ENCODE measurements around the gene CHFR.
"Not testable (repeated sequence)": the region's sequence is repeated elsewhere in the genome, so short reads cannot be mapped to it uniquely, and the experiment has no call there.

The CHFR gene

GRCh38 chr12:132825089-132825488 is 62.3 kb downstream of the CHFR start:
- no peak overlapping the region for H3K4me3 ChIP-seq (ENCODE audit: low read depth, low read length)
- TF ChIP-seq CTCF (IDR thresholded peaks at IDR 0.05; ENCODE audit: borderline replicate concordance, insufficient read depth, low read depth, low read length), result no peak

- no peak for TF ChIP-seq CTCF (IDR thresholded peaks at IDR 0.05; ENCODE audit: borderline replicate concordance, insufficient read depth, low read depth, low read length)
- no peak overlapping the region for H3K4me3 ChIP-seq (ENCODE audit: low read depth, low read length)
Measured at GRCh38 chr12:132824053-132824452, 63.4 kb downstream of the CHFR start.

- H3K4me3 ChIP-seq (ENCODE audit: low read depth, low read length), result no peak overlapping the region
Measured at GRCh38 chr12:132818562-132818961, 68.8 kb downstream of the CHFR start.

GRCh38 chr12:132814232-132814631 is 73.2 kb downstream of the CHFR start:
- TF ChIP-seq CTCF (IDR thresholded peaks at IDR 0.05; ENCODE audit: borderline replicate concordance, insufficient read depth, low read depth, low read length), result no peak

More at GRCh38 chr12:132818562-132818961, 68.8 kb downstream of the CHFR start:
- no peak for TF ChIP-seq CTCF (IDR thresholded peaks at IDR 0.05; ENCODE audit: borderline replicate concordance, insufficient read depth, low read depth, low read length)

GRCh38 chr12:132813443-132813842 is 74.0 kb downstream of the CHFR start:
- H3K4me3 ChIP-seq (ENCODE audit: low read depth, low read length), result no peak overlapping the region
- TF ChIP-seq CTCF (IDR thresholded peaks at IDR 0.05; ENCODE audit: borderline replicate concordance, insufficient read depth, low read depth, low read length), result no peak

More at GRCh38 chr12:132814232-132814631, 73.2 kb downstream of the CHFR start:
- H3K4me3 ChIP-seq (ENCODE audit: low read depth, low read length), result no peak overlapping the region

- no peak for TF ChIP-seq CTCF (IDR thresholded peaks at IDR 0.05; ENCODE audit: borderline replicate concordance, insufficient read depth, low read depth, low read length)
- no peak overlapping the region for H3K4me3 ChIP-seq (ENCODE audit: low read depth, low read length)
Measured at GRCh38 chr12:132812631-132813305, 74.6 kb downstream of the CHFR start.

- H3K4me3 ChIP-seq (ENCODE audit: low read depth, low read length), result not testable (repeated sequence)
- peak; percentile 44 for TF ChIP-seq CTCF (IDR thresholded peaks at IDR 0.05; ENCODE audit: borderline replicate concordance, insufficient read depth, low read depth, low read length)
Measured at GRCh38 chr12:132809391-132809790, 78.0 kb downstream of the CHFR start.

Data from GM12875 (cell line).